Ishikawa (cell line): ENCODE results near the gene PDCD11.
A peak's percentile ranks its signal among the peaks of the same experiment; 100 is the strongest.

ENCODE experiments used
- CEBPB ChIP-seq: IDR thresholded peaks from 2 replicates; pipeline ENCODE4 v1.6.1; 2012
- CREB1 ChIP-seq: IDR thresholded peaks from 2 replicates; pipeline ENCODE4 v1.6.1; 2012; ENCODE audit warnings: low read depth
- EGR1 ChIP-seq: IDR thresholded peaks from 2 replicates; pipeline ENCODE4 v1.6.1; 2012
- EP300 ChIP-seq: IDR thresholded peaks from 2 replicates; pipeline ENCODE4 v1.6.1; 2012; ENCODE audit warnings: borderline replicate concordance
- FOXM1 ChIP-seq: IDR thresholded peaks from 2 replicates; pipeline ENCODE4 v1.6.1; 2012; ENCODE audit warnings: low read depth, borderline replicate concordance
- MAX ChIP-seq: IDR thresholded peaks from 2 replicates; pipeline ENCODE4 v1.6.1; 2012
- NFIC ChIP-seq: IDR thresholded peaks from 2 replicates; pipeline ENCODE4 v1.6.1; 2012
- RAD21 ChIP-seq: IDR thresholded peaks from 2 replicates; pipeline ENCODE4 v1.6.1; 2012; ENCODE audit warnings: low read depth
- REST ChIP-seq: IDR thresholded peaks from 2 replicates; pipeline ENCODE4 v1.6.1; 2012; ENCODE audit warnings: low read depth, mild to moderate bottlenecking
- TAF1 ChIP-seq: IDR thresholded peaks from 2 replicates; pipeline ENCODE4 v1.6.1; 2012; ENCODE audit warnings: low read depth, mild to moderate bottlenecking
- TCF12 ChIP-seq: IDR thresholded peaks from 2 replicates; pipeline ENCODE4 v1.6.1; 2012; ENCODE audit warnings: low read depth
- TEAD4 ChIP-seq: IDR thresholded peaks from 2 replicates; pipeline ENCODE4 v1.6.1; 2012
- USF1 ChIP-seq: IDR thresholded peaks from 2 replicates; pipeline ENCODE4 v1.6.1; 2012
- YY1 ChIP-seq: IDR thresholded peaks from 2 replicates; pipeline ENCODE4 v1.6.1; 2012; ENCODE audit warnings: low read depth
- ZBTB7A ChIP-seq: IDR thresholded peaks from 2 replicates; pipeline ENCODE4 v1.6.1; 2012; ENCODE audit warnings: low read depth

The PDCD11 gene

GRCh38 chr10:103479135-103479534 is 82.7 kb downstream of the PDCD11 start, which contains the start of gene CALHM3:
CALHM3 (minus strand) TSS chr10:103479240; CDS start chr10:103479032, 208 bp downstream.
- TF ChIP-seq USF1 (no peak), FOXM1 (no peak)

GRCh38 chr10:103480521-103480920 is 84.1 kb downstream of the PDCD11 start:
- no peak for TF ChIP-seq EP300

GRCh38 chr10:103481974-103482531 is 85.6 kb downstream of the PDCD11 start:
- TF ChIP-seq CREB1 (no peak), RAD21 (peak; percentile 58)

GRCh38 chr10:103487410-103487708 is 90.9 kb downstream of the PDCD11 start:
- TF ChIP-seq USF1 (no peak), TCF12 (no peak), RAD21 (no peak), TEAD4 (no peak), YY1 (no peak), FOXM1 (no peak), ZBTB7A (no peak), CREB1 (no peak), EP300 (no peak)

GRCh38 chr10:103490986-103491314 is 94.5 kb downstream of the PDCD11 start:
- TF ChIP-seq YY1, result no peak
- no peak for TF ChIP-seq EP300
- no peak for TF ChIP-seq ZBTB7A
- TF ChIP-seq TCF12, result no peak
- TF ChIP-seq NFIC, result no peak
- no peak for TF ChIP-seq REST
- no peak for TF ChIP-seq FOXM1
- no peak for TF ChIP-seq CREB1
- TF ChIP-seq USF1, result no peak
- no peak for TF ChIP-seq MAX
- TF ChIP-seq RAD21, result no peak
- no peak for TF ChIP-seq TAF1
- TF ChIP-seq TEAD4, result no peak
- no peak for TF ChIP-seq EGR1
- no peak for TF ChIP-seq CEBPB

GRCh38 chr10:103491729-103492364 is 95.4 kb downstream of the PDCD11 start:
- TF ChIP-seq REST (no peak), TCF12 (no peak), CEBPB (no peak), CREB1 (no peak), TEAD4 (peak; percentile 46; the same call in 1 of the 2 replicates), EGR1 (0 out of 2 replicates have a peak, but pooled peaks have one; percentile 24), MAX (no peak), EP300 (no peak), RAD21 (no peak), USF1 (peak; percentile 63), NFIC (no peak), ZBTB7A (no peak)
